Loucy (cell line): ENCODE measurements around the gene ODAM.

Experiments used
- EZH2phosphoT487 ChIP-seq: fragments of 200-600 bp; IDR thresholded peaks from 2 replicates; pipeline ENCODE4 v1.6.1; 2018; ENCODE audit warnings: antibody characterized with exemption, mild to moderate bottlenecking, moderate library complexity, borderline replicate concordance
- TF ChIP-seq, protein P1 (sequence below): fragments of 200-600 bp; sonication (generic); conservative IDR thresholded peaks from 2 replicates; pipeline ENCODE4 v1.5.1; 2014; ENCODE audit warnings: mild to moderate bottlenecking, antibody characterized with exemption, low read length

DNA sequence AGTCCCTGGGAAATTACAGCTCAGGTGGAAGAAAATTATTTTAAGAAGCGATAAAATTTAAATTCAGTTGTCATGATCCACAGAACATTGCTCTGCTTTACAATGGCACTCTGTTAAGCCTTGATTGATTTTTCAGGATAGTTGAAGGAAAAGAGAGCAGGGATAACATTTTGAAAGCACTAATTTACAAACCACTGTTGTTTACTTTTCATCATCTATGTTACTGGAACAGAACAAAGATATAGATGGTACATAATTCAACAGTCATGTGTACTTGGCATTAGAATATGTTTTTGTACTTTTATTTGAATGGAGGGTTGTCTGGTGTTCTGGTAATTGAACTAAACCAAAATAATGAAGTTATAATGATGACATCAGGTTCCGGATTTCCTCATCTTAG, 2.6 kb upstream of the ODAM start:
- TF ChIP-seq, protein P1, sequence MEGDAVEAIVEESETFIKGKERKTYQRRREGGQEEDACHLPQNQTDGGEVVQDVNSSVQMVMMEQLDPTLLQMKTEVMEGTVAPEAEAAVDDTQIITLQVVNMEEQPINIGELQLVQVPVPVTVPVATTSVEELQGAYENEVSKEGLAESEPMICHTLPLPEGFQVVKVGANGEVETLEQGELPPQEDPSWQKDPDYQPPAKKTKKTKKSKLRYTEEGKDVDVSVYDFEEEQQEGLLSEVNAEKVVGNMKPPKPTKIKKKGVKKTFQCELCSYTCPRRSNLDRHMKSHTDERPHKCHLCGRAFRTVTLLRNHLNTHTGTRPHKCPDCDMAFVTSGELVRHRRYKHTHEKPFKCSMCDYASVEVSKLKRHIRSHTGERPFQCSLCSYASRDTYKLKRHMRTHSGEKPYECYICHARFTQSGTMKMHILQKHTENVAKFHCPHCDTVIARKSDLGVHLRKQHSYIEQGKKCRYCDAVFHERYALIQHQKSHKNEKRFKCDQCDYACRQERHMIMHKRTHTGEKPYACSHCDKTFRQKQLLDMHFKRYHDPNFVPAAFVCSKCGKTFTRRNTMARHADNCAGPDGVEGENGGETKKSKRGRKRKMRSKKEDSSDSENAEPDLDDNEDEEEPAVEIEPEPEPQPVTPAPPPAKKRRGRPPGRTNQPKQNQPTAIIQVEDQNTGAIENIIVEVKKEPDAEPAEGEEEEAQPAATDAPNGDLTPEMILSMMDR: no peak
- no peak for TF ChIP-seq EZH2phosphoT487
